Fibroblast of lung (primary cell): ENCODE results near the gene CMSS1. TPM values are rescaled to one million over a fixed set of nuclear protein-coding genes. Genes with fewer than 3 reads are reported as not detected.

ENCODE experiments used
- DNase-seq, 2 donors: peaks; one replicate each; pipeline versions ENCODE4 v3.0.0 to v3.0.0-alpha.2; 2010; ENCODE audit warnings: low read depth in 2 of 2
- H2AFZ ChIP-seq: 2 replicates; pipeline ENCODE4 v1.5.1; 2012; ENCODE audit warnings: low read length, control low read depth, inconsistent platforms
- H3K27ac ChIP-seq: 2 replicates; pipeline ENCODE4 v1.5.1; 2011; ENCODE audit warnings: low read length, control low read depth; ENCODE audit not compliant: insufficient read depth
- H3K27me3 ChIP-seq: 2 replicates; pipeline ENCODE4 v1.5.1; 2011; ENCODE audit warnings: mild to moderate bottlenecking, low read length; ENCODE audit not compliant: control insufficient read depth, insufficient read depth
- H3K36me3 ChIP-seq: 2 replicates; pipeline ENCODE4 v1.5.1; 2011; ENCODE audit warnings: low read length; ENCODE audit not compliant: control insufficient read depth, insufficient read depth
- H3K4me1 ChIP-seq: 2 replicates; pipeline ENCODE4 v1.5.1; 2011; ENCODE audit warnings: low read length; ENCODE audit not compliant: control insufficient read depth, insufficient read depth; ENCODE audit errors: extremely low read depth
- H3K4me2 ChIP-seq: 2 replicates; pipeline ENCODE4 v1.5.1; 2011; ENCODE audit warnings: low read length, control low read depth; ENCODE audit not compliant: insufficient read depth; ENCODE audit errors: extremely low read depth
- H3K4me3 ChIP-seq, 4 experiments: fragments of 200-600 bp in 1 of 4; sonication (generic) in 1 of 4; replicated peaks in 1 of 4; 2 replicates each; pipeline ENCODE4 v1.5.1; 2011 to 2016; ENCODE audit warnings: low read length in 4 of 4, low read depth in 3 of 4, mild to moderate bottlenecking in 3 of 4, control low read depth in 2 of 4, inconsistent platforms in 1 of 4, mixed read lengths in 1 of 4; ENCODE audit not compliant: insufficient read depth in 1 of 4; ENCODE audit errors: control extremely low read depth in 1 of 4
- H3K79me2 ChIP-seq: 2 replicates; pipeline ENCODE4 v1.5.1; 2012; ENCODE audit warnings: mild to moderate bottlenecking, low read length, inconsistent platforms; ENCODE audit not compliant: control insufficient read depth, insufficient read depth
- H3K9ac ChIP-seq: 2 replicates; pipeline ENCODE4 v1.5.1; 2011; ENCODE audit warnings: mild to moderate bottlenecking, low read length, control low read depth; ENCODE audit not compliant: insufficient read depth
- H3K9me3 ChIP-seq: 2 replicates; pipeline ENCODE4 v1.5.1; 2012; ENCODE audit warnings: low read depth, low read length; ENCODE audit not compliant: control insufficient read depth, insufficient read depth
- H4K20me1 ChIP-seq: 2 replicates; pipeline ENCODE4 v1.5.1; 2011; ENCODE audit warnings: low read length; ENCODE audit not compliant: control insufficient read depth, insufficient read depth; ENCODE audit errors: extremely low read depth
- CTCF ChIP-seq, 2 donors: IDR thresholded peaks in 1 of 2; conservative IDR thresholded peaks in 1 of 2; 1 replicate in 1 of 2; 2 replicates in 1 of 2; pipeline ENCODE4 v1.5.1; 2011 to 2012; ENCODE audit warnings: low read length in 2 of 2, control low read depth in 1 of 2, inconsistent platforms in 1 of 2, low read depth in 1 of 2, mild to moderate bottlenecking in 1 of 2
- EZH2 ChIP-seq: IDR thresholded peaks from 2 replicates; pipeline ENCODE4 v1.5.1; 2012; ENCODE audit warnings: low read length, control low read depth, mild to moderate bottlenecking; ENCODE audit errors: missing control alignments
- polyA plus RNA-seq, 2 donors: library from polyadenylated mRNA; depleted of rRNA in 1 of 2; stranded (reverse) in 1 of 2; unstranded in 1 of 2; fragments of >200 nt; gene quantifications; 2 replicates each; pipeline ENCODE4 v1.2.1, GENCODE V29; 2011 to 2012; ENCODE audit warnings: missing spikeins in 1 of 2
- total RNA-seq: library from RNA; depleted of rRNA; stranded (reverse); fragments of >200 nt; gene quantifications from 2 replicates; pipeline ENCODE4 v1.2.1, GENCODE V29; 2014

Gene CMSS1
- total and polyA plus RNA-seq, 2 donors (not counting 1 experiment from before 2014, with no cell fraction given): 6.9 to 13.2 TPM

GRCh38 chr3:99972380-99973104, 154.9 kb downstream of the CMSS1 start:
- no peak overlapping the region for H3K27ac ChIP-seq

GRCh38 chr3:99974989-99975388, 157.3 kb downstream of the CMSS1 start:
- TF ChIP-seq CTCF (conservative IDR thresholded peaks at IDR 0.05 in 1 of 2, IDR thresholded peaks at IDR 0.05 in 1 of 2; ENCODE audit: low read depth in 1 of 2, low read length in 2 of 2) (no peak), EZH2 (no peak)
- no peak for DNase-seq
- no peak overlapping the region for H3K4me3 ChIP-seq
- H3K9ac ChIP-seq: no peak overlapping the region
- H3K27me3 ChIP-seq: no peaks in the 10 kb centered on the region
- H3K36me3 ChIP-seq: no peaks in the 10 kb centered on the region
- no peaks in the 10 kb centered on the region for H3K4me1 ChIP-seq
- H2AFZ ChIP-seq: no peak overlapping the region
- no peaks in the 10 kb centered on the region for H4K20me1 ChIP-seq
- H3K79me2 ChIP-seq: no peaks in the 10 kb centered on the region
- no peak overlapping the region for H3K27ac ChIP-seq
- H3K9me3 ChIP-seq: no peaks in the 10 kb centered on the region
- no peak overlapping the region for H3K4me2 ChIP-seq

More at GRCh38 chr3:99972380-99973104, 154.9 kb downstream of the CMSS1 start:
- no peaks in the 10 kb centered on the region for H3K79me2 ChIP-seq
- H4K20me1 ChIP-seq: no peaks in the 10 kb centered on the region
- no peaks in the 10 kb centered on the region for H3K4me1 ChIP-seq
- H3K36me3 ChIP-seq: no peaks in the 10 kb centered on the region
- no peak for TF ChIP-seq CTCF (conservative IDR thresholded peaks at IDR 0.05 in 1 of 2, IDR thresholded peaks at IDR 0.05 in 1 of 2; ENCODE audit: low read depth in 1 of 2, low read length in 2 of 2)
- no peak for TF ChIP-seq EZH2
- no peak overlapping the region for H3K4me3 ChIP-seq
- H3K27me3 ChIP-seq: no peaks in the 10 kb centered on the region
- no peaks in the 10 kb centered on the region for H3K9me3 ChIP-seq
- H2AFZ ChIP-seq: no peak overlapping the region
- H3K4me2 ChIP-seq: no peak overlapping the region
- no peak overlapping the region for H3K9ac ChIP-seq
- DNase-seq: peak in 1 of 2 donors; percentile 71

- no peak for TF ChIP-seq CTCF (conservative IDR thresholded peaks at IDR 0.05 in 1 of 2, IDR thresholded peaks at IDR 0.05 in 1 of 2; ENCODE audit: low read depth in 1 of 2, low read length in 2 of 2)
- no peaks in the 10 kb centered on the region for H3K79me2 ChIP-seq
- no peaks in the 10 kb centered on the region for H3K36me3 ChIP-seq
- no peak overlapping the region for H2AFZ ChIP-seq
- no peak overlapping the region for H3K4me2 ChIP-seq
- no peak overlapping the region for H3K27ac ChIP-seq
- no peak for DNase-seq
- H3K9ac ChIP-seq: no peak overlapping the region
- H3K4me1 ChIP-seq: no peaks in the 10 kb centered on the region
- H4K20me1 ChIP-seq: no peaks in the 10 kb centered on the region
- no peaks in the 10 kb centered on the region for H3K9me3 ChIP-seq
- no peak overlapping the region for H3K4me3 ChIP-seq
- H3K27me3 ChIP-seq: no peaks in the 10 kb centered on the region
Measured at GRCh38 chr3:99976584-99976983, 158.9 kb downstream of the CMSS1 start.
